ENCODE results near the gene DOK4. TPM values are rescaled to one million over a fixed set of nuclear protein-coding genes. Genes with fewer than 3 reads are reported as not detected.

The DOK4 gene
- total and polyA plus RNA-seq, 2 donors (not counting 3 experiments of a cell fraction or from before 2014, with no cell fraction given), result 22.3 to 23.4 TPM

DNA sequence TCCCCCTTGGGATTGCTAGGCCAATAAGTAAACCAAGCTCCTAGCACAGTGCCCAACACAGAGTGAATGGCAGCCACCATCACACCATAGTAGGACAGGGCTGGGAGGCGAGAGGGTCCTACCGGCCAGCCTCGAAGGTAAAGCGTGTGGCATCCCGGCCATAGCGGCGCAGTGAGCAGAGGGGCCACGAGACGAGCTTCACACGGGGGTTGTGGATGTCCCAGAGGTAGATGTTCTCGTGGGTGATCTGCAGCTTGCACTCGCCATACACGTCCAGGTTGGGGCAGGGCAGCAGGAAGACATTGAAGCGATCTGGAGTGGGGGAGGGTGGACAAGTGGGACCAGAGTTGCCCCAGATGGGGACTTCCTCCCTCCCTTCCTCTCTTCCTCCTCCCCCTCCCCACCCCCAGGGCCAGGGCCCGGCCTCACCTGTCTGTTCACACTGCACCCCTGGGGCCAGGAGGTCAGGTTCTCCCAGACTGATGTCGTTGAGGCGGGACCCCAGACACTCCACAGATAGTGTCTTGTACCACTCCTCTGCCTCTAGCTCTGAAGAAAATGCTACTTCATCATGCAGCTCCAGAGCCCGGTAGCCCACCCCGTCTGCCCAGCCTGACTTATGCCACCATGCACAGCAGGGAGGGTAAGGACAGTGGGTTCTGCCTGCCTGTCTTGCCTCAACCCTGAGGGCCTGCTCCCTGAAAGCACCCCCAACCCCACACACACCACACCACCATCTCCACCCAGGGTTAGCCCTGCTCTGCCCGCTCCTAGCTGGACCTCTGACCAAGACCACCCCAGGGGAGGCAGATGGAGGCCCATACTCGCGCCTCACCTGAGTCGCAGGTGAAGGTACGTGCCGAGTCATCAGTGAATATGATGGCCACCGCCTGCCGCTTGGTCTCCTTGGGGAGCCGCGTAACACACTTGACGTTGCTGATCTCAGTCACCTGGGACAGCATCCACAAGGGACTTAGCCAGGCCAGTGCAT is 11.3 kb downstream of the DOK4 start:
- no peak overlapping the region for H3K9ac ChIP-seq (replicated peaks; ENCODE audit: extremely low read depth, insufficient read depth, low read length)
- H2AFZ ChIP-seq (ENCODE audit: low read depth, low read length), result no peak overlapping the region
- peaks cover 15% of the 10 kb centered on the region for H3K79me2 ChIP-seq (ENCODE audit: control insufficient read depth, insufficient read depth, low read length)
- no TSS peak for BruUV-seq (replicated peaks)
- TF ChIP-seq, protein P1, sequence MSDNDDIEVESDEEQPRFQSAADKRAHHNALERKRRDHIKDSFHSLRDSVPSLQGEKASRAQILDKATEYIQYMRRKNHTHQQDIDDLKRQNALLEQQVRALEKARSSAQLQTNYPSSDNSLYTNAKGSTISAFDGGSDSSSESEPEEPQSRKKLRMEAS (IDR thresholded peaks at IDR 0.05; ENCODE audit: insufficient read depth, insufficient read length), result no peak
- TF ChIP-seq GATA2 (IDR thresholded peaks at IDR 0.05; ENCODE audit: insufficient read depth, insufficient read length, low read depth, low read length) (no peak), POLR2AphosphoS5 (IDR thresholded peaks at IDR 0.05; ENCODE audit: insufficient read depth, low read depth, low read length) (no peak), FOS (IDR thresholded peaks at IDR 0.05; ENCODE audit: borderline replicate concordance, insufficient read depth, low read length) (no peak), EZH2 (IDR thresholded peaks at IDR 0.05; ENCODE audit: borderline replicate concordance, low read depth, low read length, severe bottlenecking) (no peak), MYC (IDR thresholded peaks at IDR 0.05; ENCODE audit: low read depth, low read length) (no peak), POLR2A (IDR thresholded peaks at IDR 0.05; ENCODE audit: low read depth, low read length) (no peak), JUN (IDR thresholded peaks at IDR 0.05; ENCODE audit: borderline replicate concordance, insufficient read depth, insufficient read length, low read depth) (no peak)
- TF ChIP-seq, protein P2, sequence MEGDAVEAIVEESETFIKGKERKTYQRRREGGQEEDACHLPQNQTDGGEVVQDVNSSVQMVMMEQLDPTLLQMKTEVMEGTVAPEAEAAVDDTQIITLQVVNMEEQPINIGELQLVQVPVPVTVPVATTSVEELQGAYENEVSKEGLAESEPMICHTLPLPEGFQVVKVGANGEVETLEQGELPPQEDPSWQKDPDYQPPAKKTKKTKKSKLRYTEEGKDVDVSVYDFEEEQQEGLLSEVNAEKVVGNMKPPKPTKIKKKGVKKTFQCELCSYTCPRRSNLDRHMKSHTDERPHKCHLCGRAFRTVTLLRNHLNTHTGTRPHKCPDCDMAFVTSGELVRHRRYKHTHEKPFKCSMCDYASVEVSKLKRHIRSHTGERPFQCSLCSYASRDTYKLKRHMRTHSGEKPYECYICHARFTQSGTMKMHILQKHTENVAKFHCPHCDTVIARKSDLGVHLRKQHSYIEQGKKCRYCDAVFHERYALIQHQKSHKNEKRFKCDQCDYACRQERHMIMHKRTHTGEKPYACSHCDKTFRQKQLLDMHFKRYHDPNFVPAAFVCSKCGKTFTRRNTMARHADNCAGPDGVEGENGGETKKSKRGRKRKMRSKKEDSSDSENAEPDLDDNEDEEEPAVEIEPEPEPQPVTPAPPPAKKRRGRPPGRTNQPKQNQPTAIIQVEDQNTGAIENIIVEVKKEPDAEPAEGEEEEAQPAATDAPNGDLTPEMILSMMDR (IDR thresholded peaks at IDR 0.05; ENCODE audit: extremely low read depth in 1 of 2, insufficient read depth in 1 of 2, low read depth in 1 of 2, low read length in 2 of 2), result no peak
- H3K27me3 ChIP-seq (ENCODE audit: control insufficient read depth in 2 of 2, insufficient read depth in 2 of 2, low read length in 2 of 2), result no peaks in the 10 kb centered on the region
- intact Hi-C loops (cut with micrococcal nuclease) (loop anchor here (10.0 kb wide), 1 partner anchor 170 kb away; no protein-coding TSS in a partner anchor), dilution Hi-C loops (cut with MboI; ENCODE audit: extremely low pct_ligation_motif_present, low sequenced_read_pairs) (no loop called here)
- no peaks in the 10 kb centered on the region for H4K20me1 ChIP-seq (replicated peaks; ENCODE audit: control insufficient read depth, extremely low read depth, insufficient read depth, low read length)
- H3K4me1 ChIP-seq (ENCODE audit: control insufficient read depth, extremely low read depth, insufficient read depth, low read length), result peaks cover 33% of the 10 kb centered on the region
- H3K4me2 ChIP-seq (ENCODE audit: insufficient read depth, low read length), result no peak overlapping the region
- H3K36me3 ChIP-seq (ENCODE audit: control insufficient read depth in 2 of 2, extremely low read depth in 1 of 2, insufficient read depth in 2 of 2, low read length in 2 of 2), result peaks cover under 1 to 36% of the 10 kb centered on the region in 2 experiments
- H3K9me3 ChIP-seq (replicated peaks; ENCODE audit: control insufficient read depth, insufficient read depth, low read length), result no peaks in the 10 kb centered on the region
- FAIRE-seq (no peak), DNase-seq (ENCODE audit: low read depth, low spot score) (no peak)
- no peaks in the 10 kb centered on the region for H3K9me1 ChIP-seq (replicated peaks; ENCODE audit: control insufficient read depth, extremely low read depth, insufficient read depth, low read length)
- H3K27ac ChIP-seq (ENCODE audit: insufficient read depth, low read depth, low read length), result no peak overlapping the region
- no peak overlapping the region for H3K4me3 ChIP-seq (replicated peaks in 1 of 3; ENCODE audit: insufficient read depth in 1 of 3, low read depth in 1 of 3, low read length in 3 of 3)
- CTCF ChIA-PET, result interaction anchor here (0.6 to 4.8 kb wide), 7 partner anchors 12 to 121 kb away, joined by 3 to 25 read pairs (median 4); partner anchors contain the start of genes CCDC102A, CIAPIN1 and POLR2C
- POLR2A ChIA-PET, result interaction anchor here (0.6 to 0.7 kb wide), 2 partner anchors 8 to 565 kb away, joined by 3 to 8 read pairs; no protein-coding TSS in a partner anchor

Measured in endothelial cell of umbilical vein (primary cell).